ENCODE results near the gene ADSS2. TPM values are rescaled to one million over a fixed set of nuclear protein-coding genes. Genes with fewer than 3 reads are reported as not detected.
A peak's percentile ranks its signal among the peaks of the same experiment; 100 is the strongest.
"Not testable (repeated sequence)": the region's sequence is repeated elsewhere in the genome, so short reads cannot be mapped to it uniquely, and the experiment has no call there.

Gene ADSS2
- polyA plus RNA-seq (2011; rRNA removed) (16.1 and 35.0 TPM in 2 replicates), polyA minus RNA-seq (2011; rRNA and poly(A)+ RNA removed) (8.3 and 8.6 TPM in 2 replicates)

- Histone ChIP-seq H3K27me3 (ENCODE audit: control insufficient read depth, insufficient read depth, low read length) (no peaks in the 10 kb centered on the region), H3K4me3 (ENCODE audit: low read depth, low read length) (peak within 1 kb of the TSS; percentile 82), H3K36me3 (ENCODE audit: control insufficient read depth, insufficient read depth, low read length) (no peaks in the 10 kb centered on the region)
- ChIA-PET POLR2A (no interaction called here), CTCF (no interaction called here)
- no peak for TF ChIP-seq CTCF (IDR thresholded peaks at IDR 0.05; ENCODE audit: insufficient read depth, low read depth, low read length)
- no peak for DNase-seq (ENCODE audit: low read depth)
Measured at GRCh38 chr1:244451539-244451950, at the start of gene ADSS2. ADSS2 (minus strand) TSS chr1:244451909; CDS start chr1:244451817, 92 bp downstream.

- H3K27me3 ChIP-seq (ENCODE audit: control insufficient read depth, insufficient read depth, low read length); H3K36me3 ChIP-seq (ENCODE audit: control insufficient read depth, insufficient read depth, low read length); DNase-seq (ENCODE audit: low read depth); H3K4me3 ChIP-seq (ENCODE audit: low read depth, low read length); POLR2A ChIA-PET; CTCF ChIA-PET: not testable (repeated sequence)
Measured at GRCh38 chr1:244500515-244500914, 48.8 kb upstream of the ADSS2 start.

- H3K4me3 ChIP-seq (ENCODE audit: low read depth, low read length); DNase-seq (ENCODE audit: low read depth); H3K27me3 ChIP-seq (ENCODE audit: control insufficient read depth, insufficient read depth, low read length); POLR2A ChIA-PET; CTCF ChIA-PET; H3K36me3 ChIP-seq (ENCODE audit: control insufficient read depth, insufficient read depth, low read length): not testable (repeated sequence)
Measured at GRCh38 chr1:244499484-244499883, 47.8 kb upstream of the ADSS2 start.

- H3K27me3 ChIP-seq (ENCODE audit: control insufficient read depth, insufficient read depth, low read length), result no peaks in the 10 kb centered on the region
- ChIA-PET POLR2A (no interaction called here), CTCF (no interaction called here)
- no peak overlapping the region for H3K4me3 ChIP-seq (ENCODE audit: low read depth, low read length)
- H3K36me3 ChIP-seq (ENCODE audit: control insufficient read depth, insufficient read depth, low read length), result no peaks in the 10 kb centered on the region
- TF ChIP-seq CTCF (IDR thresholded peaks at IDR 0.05; ENCODE audit: insufficient read depth, low read depth, low read length), result no peak
- DNase-seq (ENCODE audit: low read depth), result no peak
Measured at GRCh38 chr1:244497805-244498204, 46.1 kb upstream of the ADSS2 start.

GRCh38 chr1:244496186-244496585 lies 44.5 kb upstream of the ADSS2 start:
- POLR2A ChIA-PET, result no interaction called here

GRCh38 chr1:244494653-244495052 lies 42.9 kb upstream of the ADSS2 start:
- ChIA-PET POLR2A (no interaction called here), CTCF (no interaction called here)
- Histone ChIP-seq H3K36me3 (ENCODE audit: control insufficient read depth, insufficient read depth, low read length) (no peaks in the 10 kb centered on the region), H3K4me3 (ENCODE audit: low read depth, low read length) (no peak overlapping the region), H3K27me3 (ENCODE audit: control insufficient read depth, insufficient read depth, low read length) (no peaks in the 10 kb centered on the region)
- DNase-seq (ENCODE audit: low read depth), result no peak
- no peak for TF ChIP-seq CTCF (IDR thresholded peaks at IDR 0.05; ENCODE audit: insufficient read depth, low read depth, low read length)

More at GRCh38 chr1:244496186-244496585, 44.5 kb upstream of the ADSS2 start:
- CTCF ChIA-PET, result no interaction called here
- H3K4me3 ChIP-seq (ENCODE audit: low read depth, low read length), result no peak overlapping the region
- DNase-seq (ENCODE audit: low read depth), result no peak
- H3K27me3 ChIP-seq (ENCODE audit: control insufficient read depth, insufficient read depth, low read length), result no peaks in the 10 kb centered on the region
- no peak for TF ChIP-seq CTCF (IDR thresholded peaks at IDR 0.05; ENCODE audit: insufficient read depth, low read depth, low read length)
- H3K36me3 ChIP-seq (ENCODE audit: control insufficient read depth, insufficient read depth, low read length), result no peaks in the 10 kb centered on the region

GRCh38 chr1:244484971-244485370 lies 33.3 kb upstream of the ADSS2 start:
- DNase-seq (ENCODE audit: low read depth); H3K4me3 ChIP-seq (ENCODE audit: low read depth, low read length); POLR2A ChIA-PET; H3K27me3 ChIP-seq (ENCODE audit: control insufficient read depth, insufficient read depth, low read length); CTCF ChIA-PET; H3K36me3 ChIP-seq (ENCODE audit: control insufficient read depth, insufficient read depth, low read length): not testable (repeated sequence)
